Ectodermal cell (in vitro differentiated cells): ENCODE data around the gene CCDC106.

ENCODE experiments used
- H3K27ac ChIP-seq: 2 replicates; pipeline ENCODE4 v1.7.0; 2013; ENCODE audit warnings: mild to moderate bottlenecking, low read depth, low read length; ENCODE audit not compliant: insufficient read depth, poor library complexity, severe bottlenecking
- H3K27me3 ChIP-seq: 2 replicates; pipeline ENCODE4 v1.7.0; 2013; ENCODE audit warnings: mild to moderate bottlenecking, low read length; ENCODE audit not compliant: insufficient read depth, control insufficient read depth, poor library complexity, severe bottlenecking
- H3K36me3 ChIP-seq: one replicate; pipeline ENCODE4 v1.7.0; 2013; ENCODE audit warnings: low read length; ENCODE audit not compliant: control insufficient read depth, insufficient read depth
- H3K4me1 ChIP-seq: one replicate; pipeline ENCODE4 v1.7.0; 2013; ENCODE audit warnings: low read length; ENCODE audit not compliant: control insufficient read depth, insufficient read depth
- H3K4me3 ChIP-seq: 2 replicates; pipeline ENCODE4 v1.7.0; 2013; ENCODE audit warnings: low read depth, low read length, control low read depth; ENCODE audit not compliant: insufficient read depth
- H3K9me3 ChIP-seq: 2 replicates; pipeline ENCODE4 v1.7.0; 2013; ENCODE audit warnings: mild to moderate bottlenecking, low read length, moderate library complexity; ENCODE audit not compliant: control insufficient read depth
- WGBS, 2 experiments: methylation state at CpG; one replicate each; pipeline ENCODE4 v1.1.7; 2013; ENCODE audit warnings: missing lambda C conversion rate in 2 of 2; 5-methylcytosine and 5-hydroxymethylcytosine counted together

The CCDC106 gene

DNA sequence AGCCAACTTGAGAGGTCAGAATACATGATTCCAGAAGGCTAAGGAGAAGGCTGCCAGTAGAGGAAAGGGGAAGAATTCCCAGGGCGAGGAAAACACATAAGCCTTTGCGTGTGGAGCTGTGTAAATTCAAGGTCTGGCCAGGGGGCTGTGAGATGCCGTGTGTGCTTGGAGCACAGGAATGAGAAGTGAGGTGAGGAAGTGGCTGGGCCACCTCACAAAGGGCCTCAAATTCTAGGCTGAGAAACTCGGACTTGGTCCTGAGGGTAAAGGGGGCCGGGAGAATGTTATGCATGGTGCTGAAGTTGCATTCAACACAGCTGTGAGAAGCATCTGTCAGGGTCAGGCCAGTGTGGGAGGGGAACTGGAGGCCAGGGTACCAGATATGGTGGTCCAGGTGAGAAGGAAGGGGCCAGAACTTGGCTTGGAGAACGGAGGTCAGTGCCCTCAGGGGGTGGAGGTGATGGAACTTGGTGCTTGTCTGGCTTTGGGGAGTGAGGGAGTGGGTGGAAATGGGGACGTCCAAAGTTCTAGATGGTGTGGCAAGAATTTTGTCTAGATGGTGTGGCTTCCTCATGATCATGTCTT, 12.1 kb upstream of the CCDC106 start:
- H3K27me3 ChIP-seq = no peaks in the 10 kb centered on the region
- H3K36me3 ChIP-seq = no peaks in the 10 kb centered on the region
- peaks cover 13% of the 10 kb centered on the region for H3K4me1 ChIP-seq
- 81 to 85% methylated on average over 7 of the region's 7 CpGs for WGBS, 2 experiments
- peak overlapping the region; percentile 69 for H3K4me3 ChIP-seq
- no peaks in the 10 kb centered on the region for H3K9me3 ChIP-seq
- H3K27ac ChIP-seq = no peak overlapping the region

DNA sequence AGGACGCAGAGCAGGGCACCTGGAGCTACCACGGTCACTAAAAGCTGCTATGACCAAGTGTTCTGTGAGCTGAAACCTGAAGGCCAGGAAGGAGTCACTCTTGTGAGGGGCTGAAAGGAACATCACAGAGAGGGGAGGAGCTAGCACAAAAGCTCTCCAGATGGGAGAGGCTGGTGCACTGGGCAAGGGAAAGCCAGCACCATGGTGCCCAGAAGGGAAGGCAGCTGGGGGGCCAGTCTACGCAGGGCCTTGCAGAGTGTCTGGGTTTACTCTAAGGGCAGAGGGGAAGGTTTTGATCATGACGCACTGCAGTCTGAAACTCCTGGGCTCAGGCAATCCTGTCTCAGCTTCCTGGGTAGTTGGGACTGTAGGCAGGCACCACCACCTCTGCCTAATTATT, 11.3 kb upstream of the CCDC106 start:
- H3K36me3 ChIP-seq = no peaks in the 10 kb centered on the region
- H3K9me3 ChIP-seq = no peaks in the 10 kb centered on the region
- H3K27me3 ChIP-seq = no peaks in the 10 kb centered on the region
- peaks cover 13% of the 10 kb centered on the region for H3K4me1 ChIP-seq
- no peak overlapping the region for H3K4me3 ChIP-seq
- WGBS, 2 experiments = 94% methylated on average over 4 of the region's 4 CpGs
- H3K27ac ChIP-seq = no peak overlapping the region

DNA sequence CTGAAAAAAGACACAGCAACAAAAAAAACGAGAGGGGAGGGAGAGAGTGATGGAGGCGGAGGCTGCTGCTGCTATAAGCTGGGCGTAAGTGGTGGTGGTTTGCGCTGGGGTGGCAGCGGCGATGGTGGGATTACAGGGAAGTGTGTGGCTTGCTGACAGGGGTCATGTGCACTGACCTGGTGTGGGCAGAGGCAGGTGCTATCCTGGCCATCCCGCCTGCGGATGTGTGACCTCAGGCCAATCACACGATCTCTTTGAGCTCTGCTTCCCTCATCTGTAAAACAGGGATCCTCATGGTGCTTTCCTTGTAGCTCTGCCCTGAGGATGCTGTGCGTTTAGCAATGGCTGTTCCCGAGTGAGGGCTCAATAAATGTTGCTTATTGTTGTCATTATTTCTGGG, 10.5 kb upstream of the CCDC106 start:
- H3K36me3 ChIP-seq = no peaks in the 10 kb centered on the region
- WGBS, 2 experiments = 83 to 85% methylated on average over 11 of the region's 11 CpGs
- H3K27ac ChIP-seq = no peak overlapping the region
- no peak overlapping the region for H3K4me3 ChIP-seq
- H3K9me3 ChIP-seq = no peaks in the 10 kb centered on the region
- H3K27me3 ChIP-seq = no peaks in the 10 kb centered on the region
- H3K4me1 ChIP-seq = peaks cover 13% of the 10 kb centered on the region

DNA sequence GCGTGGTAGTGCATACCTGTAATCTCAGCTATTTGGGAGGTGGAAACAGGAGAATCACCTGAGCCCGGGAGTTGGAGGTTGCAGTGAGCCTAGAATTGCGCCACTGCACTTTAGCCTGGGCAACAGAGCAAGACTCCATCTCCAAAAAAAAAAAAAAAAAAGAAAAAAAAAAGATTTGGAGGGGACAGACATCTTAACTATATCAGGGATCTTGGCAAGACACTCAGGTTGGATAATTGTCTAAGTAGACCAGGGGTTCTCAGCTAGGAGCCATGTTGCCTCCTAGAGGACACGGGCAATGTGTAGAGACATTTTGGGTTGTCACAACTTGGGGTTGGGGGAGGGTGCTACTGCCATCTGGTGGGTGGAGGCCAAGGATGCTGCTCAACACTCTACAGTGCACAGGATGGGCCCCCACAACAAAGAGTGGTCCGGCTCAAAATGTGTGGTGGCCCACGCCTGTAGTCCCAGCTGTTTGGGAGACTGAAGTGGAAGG, 9.1 kb upstream of the CCDC106 start:
- Histone ChIP-seq H3K4me1 (peaks cover 21% of the 10 kb centered on the region), H3K4me3 (no peak overlapping the region), H3K27ac (no peak overlapping the region), H3K36me3 (no peaks in the 10 kb centered on the region), H3K27me3 (no peaks in the 10 kb centered on the region), H3K9me3 (no peaks in the 10 kb centered on the region)
- WGBS, 2 experiments = 90 to 91% methylated on average over 6 of the region's 6 CpGs

DNA sequence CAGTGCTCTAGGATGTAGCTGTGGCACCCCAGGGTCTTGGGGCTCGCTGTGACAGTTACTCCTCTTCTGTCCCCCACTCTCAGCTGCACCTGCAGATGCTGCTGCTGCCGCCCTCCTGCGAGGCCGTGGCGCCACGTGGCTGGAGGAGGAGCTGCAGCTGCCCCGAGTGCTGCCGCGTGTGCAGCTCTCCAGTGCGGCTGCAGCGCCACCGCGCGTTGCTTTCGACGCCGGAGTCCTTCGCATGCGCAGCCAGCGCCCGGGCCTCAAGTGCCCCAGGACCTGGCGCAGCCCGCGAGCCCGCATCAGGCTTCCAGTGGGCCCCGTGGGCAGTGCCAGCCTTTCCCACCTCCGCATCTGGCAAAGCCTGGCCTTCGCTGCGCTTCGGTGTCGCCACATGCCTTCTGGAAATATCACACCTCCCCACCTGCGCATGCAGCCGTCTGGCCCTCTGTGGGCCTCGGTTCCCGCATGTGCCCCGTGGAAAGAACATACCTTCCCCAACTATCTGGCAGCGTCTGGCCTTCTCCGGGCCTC, 7.9 kb upstream of the CCDC106 start:
- no peaks in the 10 kb centered on the region for H3K27me3 ChIP-seq
- H3K9me3 ChIP-seq = no peaks in the 10 kb centered on the region
- H3K4me3 ChIP-seq = peak overlapping the region; percentile 59
- H3K36me3 ChIP-seq = peaks cover 8% of the 10 kb centered on the region
- WGBS, 2 experiments = 79 to 83% methylated on average over 38 of the region's 38 CpGs
- peak overlapping the region; percentile 62 for H3K27ac ChIP-seq
- peaks cover 30% of the 10 kb centered on the region for H3K4me1 ChIP-seq

DNA sequence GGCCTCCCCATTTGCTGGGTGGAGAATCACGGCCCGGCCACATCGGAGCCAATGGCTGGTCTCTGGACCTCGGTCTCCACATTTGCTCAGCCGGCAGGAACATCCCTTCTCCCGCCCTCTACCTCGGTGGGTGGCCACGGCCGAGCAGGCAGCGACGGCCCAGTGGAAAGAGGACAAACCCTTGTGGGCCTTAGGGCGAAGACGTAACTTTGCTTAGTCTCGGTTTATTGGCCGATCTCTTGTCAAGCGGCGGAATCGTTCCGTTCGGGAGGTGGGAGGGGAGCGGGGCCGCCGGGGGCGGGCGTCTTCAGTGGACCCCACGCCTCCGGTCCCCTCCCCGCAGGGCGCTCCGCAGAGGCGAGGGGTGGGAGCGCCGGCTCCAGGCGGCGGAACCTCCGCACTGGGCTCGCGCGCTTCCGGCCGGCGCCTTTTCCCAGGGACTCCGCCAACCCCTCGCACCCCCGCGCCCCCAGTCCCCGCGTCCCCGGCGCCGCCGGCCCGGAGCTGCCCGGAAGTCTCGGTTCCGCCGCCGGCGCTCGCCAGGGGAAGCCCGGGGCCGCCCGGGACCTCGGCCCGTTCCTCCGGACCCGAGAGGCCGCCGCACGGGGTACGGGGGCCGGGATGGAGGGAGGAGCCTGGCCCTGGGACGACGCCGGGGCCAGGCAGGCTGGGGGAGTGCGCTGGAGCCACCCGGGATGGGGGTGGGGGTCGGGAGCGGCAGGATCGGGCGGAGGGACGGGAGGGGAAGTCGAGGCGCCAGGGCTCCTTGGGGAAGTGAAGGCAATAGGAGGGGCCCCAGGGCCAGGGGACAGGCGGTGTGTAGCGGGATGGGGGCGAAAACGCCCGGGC, 7.2 kb upstream of the CCDC106 start, which contains the start of gene ZNF580:
Gene ZNF580 (plus strand): TSS at position 426 of the 849 bp plus-strand sequence. CDS start 1,507 bp downstream, outside the sequence.
- no peaks in the 10 kb centered on the region for H3K27me3 ChIP-seq
- H3K36me3 ChIP-seq = peaks cover 14% of the 10 kb centered on the region
- H3K4me3 ChIP-seq = peak within 1 kb of the TSS; percentile 59
- H3K4me1 ChIP-seq = peaks cover 26% of the 10 kb centered on the region
- WGBS, 2 experiments = 1 to 2% methylated on average over 89 of the region's 89 CpGs
- H3K27ac ChIP-seq = peak within 1 kb of the TSS; percentile 62
- H3K9me3 ChIP-seq = no peaks in the 10 kb centered on the region

DNA sequence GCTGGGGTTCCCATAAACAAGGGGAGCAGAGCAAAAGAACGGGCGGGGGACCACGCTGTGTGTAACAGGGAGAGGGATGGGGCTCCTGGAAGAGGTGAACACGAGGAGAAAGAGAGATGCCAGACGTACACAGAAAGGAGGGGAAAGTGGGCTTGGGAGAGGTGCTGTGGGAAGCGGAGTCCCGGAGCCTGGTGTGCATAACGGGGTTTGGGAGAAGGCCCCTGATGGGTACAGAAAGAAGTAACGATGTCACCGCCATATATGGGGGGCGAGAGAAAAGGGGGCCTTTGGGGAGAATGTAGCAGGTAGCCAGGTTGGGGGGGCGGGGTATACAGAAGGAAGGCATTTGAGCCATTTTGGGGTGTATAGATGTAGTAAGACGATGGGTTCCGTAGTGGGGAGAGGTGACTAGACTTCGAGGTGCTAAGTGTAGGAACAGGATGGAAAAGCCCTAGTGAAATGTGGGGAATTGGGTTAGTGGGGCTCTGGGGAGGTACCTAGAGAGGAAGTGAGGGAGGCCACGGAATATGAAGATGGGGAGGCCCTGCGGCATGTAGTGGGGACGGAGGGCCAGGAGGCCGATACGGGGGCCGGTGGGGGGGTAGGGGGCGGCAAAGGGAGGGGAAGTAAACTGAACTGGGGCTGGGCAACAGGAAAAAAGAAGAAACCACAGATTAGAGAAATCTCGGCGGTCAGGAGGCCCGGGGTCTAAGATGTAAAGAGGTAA, 6.4 kb upstream of the CCDC106 start:
- Histone ChIP-seq H3K4me3 (peak overlapping the region; percentile 59), H3K9me3 (no peaks in the 10 kb centered on the region), H3K36me3 (peaks cover 14% of the 10 kb centered on the region), H3K4me1 (peaks cover 21% of the 10 kb centered on the region), H3K27ac (peak overlapping the region; percentile 33), H3K27me3 (no peaks in the 10 kb centered on the region)
- 1% methylated on average over 25 of the region's 25 CpGs for WGBS, 2 experiments

DNA sequence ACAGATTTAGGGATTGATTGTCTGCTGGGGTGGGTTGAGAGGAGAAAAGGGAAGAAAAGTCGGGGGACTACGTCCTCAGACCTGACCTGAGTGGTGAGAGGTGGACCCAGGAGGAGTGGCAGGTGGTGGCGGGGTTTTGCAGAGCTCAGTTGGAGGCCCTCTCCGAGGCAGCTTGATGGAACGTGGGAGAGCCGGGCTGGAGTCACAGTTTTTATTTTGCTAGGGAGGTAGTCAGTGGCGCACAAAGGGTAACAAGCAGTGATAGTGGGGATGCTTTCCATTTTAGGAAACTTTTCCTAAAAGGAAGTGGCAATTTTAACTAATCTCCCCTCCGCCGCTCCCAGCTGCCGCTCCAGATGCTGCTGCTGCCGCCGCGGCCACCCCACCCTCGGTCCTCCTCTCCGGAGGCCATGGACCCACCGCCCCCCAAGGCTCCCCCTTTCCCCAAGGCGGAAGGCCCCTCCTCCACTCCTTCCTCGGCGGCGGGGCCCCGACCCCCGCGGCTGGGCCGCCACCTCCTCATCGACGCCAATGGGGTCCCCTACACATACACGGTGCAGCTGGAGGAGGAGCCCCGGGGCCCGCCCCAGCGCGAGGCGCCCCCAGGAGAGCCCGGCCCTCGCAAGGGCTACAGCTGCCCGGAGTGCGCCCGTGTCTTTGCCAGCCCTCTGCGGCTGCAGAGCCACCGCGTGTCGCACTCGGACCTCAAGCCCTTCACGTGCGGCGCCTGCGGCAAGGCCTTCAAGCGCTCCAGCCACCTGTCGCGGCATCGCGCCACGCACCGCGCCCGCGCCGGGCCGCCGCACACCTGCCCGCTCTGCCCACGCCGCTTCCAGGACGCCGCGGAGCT, 5.6 kb upstream of the CCDC106 start:
- 1 to 2% methylated on average over 65 of the region's 65 CpGs for WGBS, 2 experiments
- peaks cover 29% of the 10 kb centered on the region for H3K4me1 ChIP-seq
- peaks cover 14% of the 10 kb centered on the region for H3K36me3 ChIP-seq
- H3K4me3 ChIP-seq = peak overlapping the region; percentile 59
- no peaks in the 10 kb centered on the region for H3K9me3 ChIP-seq
- no peaks in the 10 kb centered on the region for H3K27me3 ChIP-seq
- H3K27ac ChIP-seq = no peak overlapping the region

DNA sequence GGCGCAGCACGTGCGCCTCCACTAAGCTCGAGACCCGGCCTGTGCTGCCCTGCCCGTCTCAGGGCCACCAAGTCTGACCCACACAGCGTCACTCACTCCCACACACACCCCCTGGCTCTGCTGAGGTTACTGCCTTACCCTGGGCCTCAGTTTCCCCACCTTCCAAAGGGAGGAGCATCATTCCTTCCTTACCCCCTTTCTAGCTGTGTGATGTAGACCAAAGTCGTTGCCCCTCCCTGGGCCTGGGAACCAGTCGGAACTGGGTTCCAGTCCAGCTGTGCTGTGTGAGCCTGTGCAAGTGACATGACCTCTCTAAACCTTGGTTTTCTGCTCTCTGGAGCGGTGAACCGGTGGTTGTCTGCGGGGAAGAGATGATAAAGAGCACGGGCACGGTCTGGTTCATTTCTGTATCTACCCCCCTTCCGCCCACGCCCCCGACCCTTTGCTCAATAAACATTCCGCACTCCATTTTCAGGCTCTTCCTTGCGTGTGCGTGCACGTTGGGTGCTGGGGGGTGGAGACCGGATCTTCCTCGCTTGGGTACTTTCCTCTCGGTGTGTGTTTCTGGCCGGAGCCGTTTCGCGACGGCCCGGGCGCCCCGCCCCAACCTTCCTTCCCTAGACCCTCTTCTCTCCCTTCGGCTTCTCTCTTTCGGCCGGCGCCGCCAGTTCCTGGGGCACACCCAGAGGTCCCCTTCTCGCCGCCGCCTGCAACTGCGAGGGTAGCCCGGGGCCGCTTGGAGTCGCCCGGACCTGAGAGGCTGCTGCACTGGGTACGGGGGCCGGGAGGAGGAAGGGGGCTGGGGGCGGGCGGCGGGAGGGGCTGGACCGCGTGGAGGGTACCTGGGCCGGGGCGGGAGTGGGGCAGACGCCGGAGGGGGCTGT, 4.8 kb upstream of the CCDC106 start, which contains the start of gene ZNF581:
Gene ZNF581 (plus strand): TSS at position 647 of the 884 bp plus-strand sequence. CDS start 923 bp downstream, outside the sequence.
- H3K27me3 ChIP-seq = no peaks in the 10 kb centered on the region
- 1% methylated on average over 56 of the region's 56 CpGs for WGBS, 2 experiments
- H3K9me3 ChIP-seq = no peaks in the 10 kb centered on the region
- peak within 1 kb of the TSS; percentile 77 for H3K27ac ChIP-seq
- H3K36me3 ChIP-seq = peaks cover 14% of the 10 kb centered on the region
- H3K4me1 ChIP-seq = peaks cover 30% of the 10 kb centered on the region
- H3K4me3 ChIP-seq = peak within 1 kb of the TSS; percentile 59
